Peyer's patch (tissue), 4 donors: ENCODE results near the gene FALEC. TPM values are rescaled to one million over a fixed set of nuclear protein-coding genes. Genes with fewer than 3 reads are reported as not detected.
A peak's percentile ranks its signal among the peaks of the same experiment; 100 is the strongest.

ENCODE experiments used
- DNase-seq, 3 donors: peaks; one replicate each; pipeline ENCODE4 v3.0.0-alpha.2; 2017 to 2019
- H3K27ac ChIP-seq, 4 donors: fragments of 200-600 bp; sonication (generic); one replicate each; pipeline ENCODE4 v1.5.1; 2016 to 2019
- H3K27me3 ChIP-seq, 2 donors: fragments of 200-600 bp; sonication (generic); one replicate each; pipeline ENCODE4 v1.5.1; 2019
- H3K36me3 ChIP-seq, 3 donors: fragments of 200-600 bp; sonication (generic); one replicate each; pipeline ENCODE4 v1.5.1; 2016 to 2019
- H3K4me1 ChIP-seq, 4 donors: fragments of 200-600 bp; sonication (generic); one replicate each; pipeline ENCODE4 v1.5.1; 2016 to 2019
- H3K4me3 ChIP-seq, 4 donors: fragments of 200-600 bp; sonication (generic); 1 replicate in 3 of 4; 2 replicates in 1 of 4; pipeline ENCODE4 v1.5.1; 2016 to 2019; ENCODE audit warnings: mild to moderate bottlenecking in 1 of 4
- H3K9me3 ChIP-seq, 4 donors: fragments of 200-600 bp; sonication (generic); one replicate each; pipeline ENCODE4 v1.5.1; 2016 to 2019; ENCODE audit warnings: mild to moderate bottlenecking in 1 of 4
- POLR2A ChIP-seq, 2 donors: fragments of 450-650 bp; IDR thresholded peaks; one replicate each; pipeline ENCODE4 v1.5.1; 2017; ENCODE audit warnings: antibody characterized with exemption in 2 of 2, mild to moderate bottlenecking in 2 of 2, moderate library complexity in 2 of 2
- total RNA-seq, 4 donors: library from RNA; depleted of rRNA; stranded (reverse); fragments of >200 nt; gene quantifications; one replicate each; pipeline ENCODE4 v1.1.0, GENCODE V29; 2016
- TF ChIP-seq, protein P1 (sequence below), 6 experiments: fragments of 450-650 bp in 4 of 6; fragments of 200-600 bp in 2 of 6; sonication (generic) in 1 of 6; IDR thresholded peaks; one replicate each; pipeline ENCODE4 v1.5.1; 2017 to 2019; ENCODE audit warnings: antibody characterized with exemption in 6 of 6, mild to moderate bottlenecking in 3 of 6, moderate library complexity in 1 of 6

FALEC gene
- total RNA-seq, 4 donors from 2014 or later: not detected

GRCh38 chr1:150536836-150537731, 21.5 kb downstream of the FALEC start:
- TF ChIP-seq, protein P1, sequence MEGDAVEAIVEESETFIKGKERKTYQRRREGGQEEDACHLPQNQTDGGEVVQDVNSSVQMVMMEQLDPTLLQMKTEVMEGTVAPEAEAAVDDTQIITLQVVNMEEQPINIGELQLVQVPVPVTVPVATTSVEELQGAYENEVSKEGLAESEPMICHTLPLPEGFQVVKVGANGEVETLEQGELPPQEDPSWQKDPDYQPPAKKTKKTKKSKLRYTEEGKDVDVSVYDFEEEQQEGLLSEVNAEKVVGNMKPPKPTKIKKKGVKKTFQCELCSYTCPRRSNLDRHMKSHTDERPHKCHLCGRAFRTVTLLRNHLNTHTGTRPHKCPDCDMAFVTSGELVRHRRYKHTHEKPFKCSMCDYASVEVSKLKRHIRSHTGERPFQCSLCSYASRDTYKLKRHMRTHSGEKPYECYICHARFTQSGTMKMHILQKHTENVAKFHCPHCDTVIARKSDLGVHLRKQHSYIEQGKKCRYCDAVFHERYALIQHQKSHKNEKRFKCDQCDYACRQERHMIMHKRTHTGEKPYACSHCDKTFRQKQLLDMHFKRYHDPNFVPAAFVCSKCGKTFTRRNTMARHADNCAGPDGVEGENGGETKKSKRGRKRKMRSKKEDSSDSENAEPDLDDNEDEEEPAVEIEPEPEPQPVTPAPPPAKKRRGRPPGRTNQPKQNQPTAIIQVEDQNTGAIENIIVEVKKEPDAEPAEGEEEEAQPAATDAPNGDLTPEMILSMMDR (IDR thresholded peaks at IDR 0.05): no peak
- TF ChIP-seq POLR2A (IDR thresholded peaks at IDR 0.05): no peak
- H3K36me3 ChIP-seq: no peaks in the 10 kb centered on the region
- no peak overlapping the region for H3K27ac ChIP-seq
- H3K4me3 ChIP-seq: no peak overlapping the region
- DNase-seq: no peak
- no peaks in the 10 kb centered on the region for H3K9me3 ChIP-seq
- H3K4me1 ChIP-seq: peaks cover 0 to 4% (median 0%) of the 10 kb centered on the region in 4 donors
- no peaks in the 10 kb centered on the region for H3K27me3 ChIP-seq

- Histone ChIP-seq H3K27ac (no peak overlapping the region), H3K4me1 (peaks cover 0 to under 1% (median 0%) of the 10 kb centered on the region in 4 donors), H3K27me3 (no peaks in the 10 kb centered on the region), H3K4me3 (no peak overlapping the region), H3K9me3 (no peaks in the 10 kb centered on the region), H3K36me3 (no peaks in the 10 kb centered on the region)
- DNase-seq: no peak
- no peak for TF ChIP-seq POLR2A (IDR thresholded peaks at IDR 0.05)
- TF ChIP-seq, protein P1 (IDR thresholded peaks at IDR 0.05): no peak
Measured at GRCh38 chr1:150537732-150538684, 22.5 kb downstream of the FALEC start.

GRCh38 chr1:150543500-150544143, 28.1 kb downstream of the FALEC start:
- H3K9me3 ChIP-seq: no peaks in the 10 kb centered on the region
- peak in 1 of 3 donors; percentile 67 for DNase-seq
- no peak overlapping the region for H3K4me3 ChIP-seq
- TF ChIP-seq POLR2A (IDR thresholded peaks at IDR 0.05): no peak
- TF ChIP-seq, protein P1 (IDR thresholded peaks at IDR 0.05): no peak
- peak overlapping the region in 2 of 4 donors; percentile 22 to 47 for H3K27ac ChIP-seq
- H3K36me3 ChIP-seq: no peaks in the 10 kb centered on the region
- H3K27me3 ChIP-seq: no peaks in the 10 kb centered on the region
- H3K4me1 ChIP-seq: peaks cover 0 to 11% (median 4%) of the 10 kb centered on the region in 4 donors

GRCh38 chr1:150544204-150544603, 28.7 kb downstream of the FALEC start:
- no peaks in the 10 kb centered on the region for H3K9me3 ChIP-seq
- no peaks in the 10 kb centered on the region for H3K27me3 ChIP-seq
- TF ChIP-seq POLR2A (IDR thresholded peaks at IDR 0.05): no peak
- TF ChIP-seq, protein P1 (IDR thresholded peaks at IDR 0.05): no peak
- peaks cover 0 to 11% (median 5%) of the 10 kb centered on the region in 4 donors for H3K4me1 ChIP-seq
- peak overlapping the region in 2 of 4 donors; percentile 22 to 47 for H3K27ac ChIP-seq
- no peak overlapping the region for H3K4me3 ChIP-seq
- no peaks in the 10 kb centered on the region for H3K36me3 ChIP-seq
- no peak for DNase-seq

DNA sequence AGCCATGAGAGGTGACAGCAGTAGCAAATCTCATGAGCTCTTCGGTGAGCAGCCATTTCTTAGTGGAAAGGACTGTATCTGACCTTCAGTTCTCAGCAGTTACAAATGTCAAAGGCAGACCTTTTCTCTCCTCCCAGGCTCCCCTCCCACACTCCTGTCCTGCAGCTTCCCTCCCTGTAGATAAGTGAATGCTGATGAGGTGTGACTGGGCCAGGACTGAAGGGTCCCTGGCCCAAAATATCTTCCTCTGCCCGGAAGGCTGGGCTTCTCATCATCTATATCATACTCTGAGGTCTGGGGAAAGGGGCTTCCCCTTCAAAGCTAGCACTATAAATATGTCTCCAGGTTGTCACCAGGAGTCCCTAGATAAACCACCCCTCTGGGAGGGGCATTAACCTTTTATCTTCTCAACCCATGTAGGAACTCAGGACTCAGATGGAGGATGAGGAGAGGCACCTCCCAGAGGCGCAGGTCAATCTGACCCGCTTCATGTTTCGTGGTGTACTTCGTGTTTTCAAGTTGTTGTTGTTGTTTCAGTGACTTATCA, 30.0 kb downstream of the FALEC start:
- H3K9me3 ChIP-seq: no peaks in the 10 kb centered on the region
- H3K36me3 ChIP-seq: no peaks in the 10 kb centered on the region
- TF ChIP-seq POLR2A (IDR thresholded peaks at IDR 0.05): no peak
- TF ChIP-seq, protein P1 (IDR thresholded peaks at IDR 0.05): no peak
- H3K27me3 ChIP-seq: no peaks in the 10 kb centered on the region
- DNase-seq: no peak
- H3K27ac ChIP-seq: no peak overlapping the region
- H3K4me1 ChIP-seq: peaks cover 0 to 11% (median 6%) of the 10 kb centered on the region in 4 donors
- no peak overlapping the region for H3K4me3 ChIP-seq
